Keratinocyte (primary cell): Measurements from ENCODE around the gene SEC62. TPM values are rescaled to one million over a fixed set of nuclear protein-coding genes. Genes with fewer than 3 reads are reported as not detected.

Source experiments
- DNase-seq: peaks from one replicate; pipeline ENCODE4 v3.0.0-alpha.2; 2011; ENCODE audit warnings: low read depth, missing footprints, low spot score
- FAIRE-seq: peaks from 2 replicates; lab custom pipeline; 2011; peaks lifted over from hg19 to GRCh38; lab: Jason Lieb, UNC
- H2AFZ ChIP-seq: 2 replicates; pipeline ENCODE4 v1.6.0; 2012; ENCODE audit warnings: low read length, control low read depth, inconsistent platforms; ENCODE audit not compliant: control insufficient read depth
- H3K27ac ChIP-seq: 2 replicates; pipeline ENCODE4 v1.5.1; 2011; ENCODE audit warnings: low read length; ENCODE audit not compliant: control insufficient read depth, insufficient read depth
- H3K27me3 ChIP-seq: 3 replicates; pipeline ENCODE4 v1.6.0; 2011; ENCODE audit warnings: low read length; ENCODE audit not compliant: control insufficient read depth, insufficient read depth; ENCODE audit errors: extremely low read depth
- H3K36me3 ChIP-seq, 2 experiments: 2 replicates in 1 of 2; 3 replicates in 1 of 2; pipeline ENCODE4 v1.5.1; 2011; ENCODE audit warnings: low read length in 2 of 2, mild to moderate bottlenecking in 1 of 2; ENCODE audit not compliant: control insufficient read depth in 2 of 2, insufficient read depth in 2 of 2; ENCODE audit errors: extremely low read depth in 1 of 2
- H3K4me1 ChIP-seq: 3 replicates; pipeline ENCODE4 v1.5.1; 2011; ENCODE audit warnings: low read length; ENCODE audit not compliant: control insufficient read depth, insufficient read depth; ENCODE audit errors: extremely low read depth
- H3K4me2 ChIP-seq: 3 replicates; pipeline ENCODE4 v1.6.0; 2011; ENCODE audit warnings: low read depth, low read length; ENCODE audit not compliant: control insufficient read depth, insufficient read depth; ENCODE audit errors: extremely low read depth
- H3K4me3 ChIP-seq, 3 experiments: fragments of 200-600 bp in 1 of 3; sonication (generic) in 1 of 3; 2 replicates in 2 of 3; 3 replicates in 1 of 3; pipeline ENCODE4 v1.5.1; 2011 to 2016; ENCODE audit warnings: low read length in 3 of 3, mild to moderate bottlenecking in 3 of 3, control low read depth in 2 of 3, inconsistent platforms in 1 of 3, low read depth in 1 of 3, mixed read lengths in 1 of 3, mixed run types in 1 of 3, moderate library complexity in 1 of 3; ENCODE audit not compliant: control insufficient read depth in 2 of 3, insufficient read depth in 2 of 3; ENCODE audit errors: extremely low read depth in 1 of 3
- H3K79me2 ChIP-seq: 2 replicates; pipeline ENCODE4 v1.6.0; 2012; ENCODE audit warnings: low read length; ENCODE audit not compliant: control insufficient read depth, insufficient read depth
- H3K9ac ChIP-seq: 3 replicates; pipeline ENCODE4 v1.6.0; 2011; ENCODE audit warnings: low read length; ENCODE audit not compliant: control insufficient read depth, insufficient read depth; ENCODE audit errors: extremely low read depth
- H3K9me1 ChIP-seq: 3 replicates; pipeline ENCODE4 v1.6.0; 2011; ENCODE audit warnings: low read length; ENCODE audit not compliant: control insufficient read depth, insufficient read depth; ENCODE audit errors: extremely low read depth
- H3K9me3 ChIP-seq: 2 replicates; pipeline ENCODE4 v1.5.1; 2012; ENCODE audit warnings: low read depth, low read length; ENCODE audit not compliant: control insufficient read depth
- H4K20me1 ChIP-seq: 3 replicates; pipeline ENCODE4 v1.6.0; 2011; ENCODE audit warnings: low read length; ENCODE audit not compliant: control insufficient read depth, insufficient read depth; ENCODE audit errors: extremely low read depth
- EZH2 ChIP-seq: IDR thresholded peaks from one replicate; pipeline ENCODE4 v1.6.1; 2012; ENCODE audit warnings: inconsistent platforms, mild to moderate bottlenecking, low read length, moderate library complexity
- dilution Hi-C: fragments of 300-500 bp; cut with MboI; formaldehyde crosslinking; loops from one replicate; pipeline ENCODE4 v1.7.0; 2020; ENCODE audit warnings: low sequenced_read_pairs; ENCODE audit not compliant: extremely low pct_ligation_motif_present
- polyA plus RNA-seq, 5 experiments: library from polyadenylated mRNA; depleted of rRNA in 3 of 5; stranded (reverse) in 3 of 5; stranded (forward) in 1 of 5; unstranded in 1 of 5; fragments of >200 nt; gene quantifications; 1 replicate in 1 of 5; 2 replicates in 3 of 5; 3 replicates in 1 of 5; pipeline versions ENCODE4 v1.2.1 to v1.2.3, GENCODE V29; 2011 to 2012; ENCODE audit warnings: missing spikeins in 2 of 5, low read depth in 1 of 5, low replicate concordance in 1 of 5
- TF ChIP-seq, protein P1 (sequence below), 3 experiments: IDR thresholded peaks in 1 of 3; conservative IDR thresholded peaks in 1 of 3; optimal IDR thresholded peaks in 1 of 3; 2 replicates in 2 of 3; 3 replicates in 1 of 3; pipeline versions ENCODE3 to v1.5.1; 2011; ENCODE audit warnings: low read length in 3 of 3, mild to moderate bottlenecking in 3 of 3, moderate library complexity in 2 of 3, control low read depth in 1 of 3, inconsistent platforms in 1 of 3; ENCODE audit not compliant: insufficient read depth in 2 of 3; ENCODE audit errors: extremely low read depth in 1 of 3

Gene SEC62
- polyA plus RNA-seq, 1 donor (not counting 4 experiments of a cell fraction or from before 2014, with no cell fraction given): 63.3 TPM

DNA sequence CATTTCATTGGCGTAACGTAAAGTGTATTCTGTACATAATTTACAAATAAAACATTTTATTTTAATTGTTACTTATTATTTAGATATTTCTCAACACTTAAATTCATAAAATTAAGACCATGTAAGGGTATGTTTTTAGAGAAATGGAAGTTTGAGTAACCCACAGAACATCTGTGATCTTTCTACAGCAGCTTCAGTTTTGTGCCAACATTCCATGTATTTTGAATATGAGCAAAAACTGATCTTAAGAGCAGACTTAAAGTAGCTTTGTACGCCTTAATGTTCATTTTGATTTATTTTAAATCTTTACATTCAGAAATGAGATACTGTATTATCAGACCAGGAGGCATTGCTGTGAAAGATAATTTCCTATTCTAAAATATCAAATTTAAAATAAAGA is 27.2 kb downstream of the SEC62 start:
- TF ChIP-seq, protein P1, sequence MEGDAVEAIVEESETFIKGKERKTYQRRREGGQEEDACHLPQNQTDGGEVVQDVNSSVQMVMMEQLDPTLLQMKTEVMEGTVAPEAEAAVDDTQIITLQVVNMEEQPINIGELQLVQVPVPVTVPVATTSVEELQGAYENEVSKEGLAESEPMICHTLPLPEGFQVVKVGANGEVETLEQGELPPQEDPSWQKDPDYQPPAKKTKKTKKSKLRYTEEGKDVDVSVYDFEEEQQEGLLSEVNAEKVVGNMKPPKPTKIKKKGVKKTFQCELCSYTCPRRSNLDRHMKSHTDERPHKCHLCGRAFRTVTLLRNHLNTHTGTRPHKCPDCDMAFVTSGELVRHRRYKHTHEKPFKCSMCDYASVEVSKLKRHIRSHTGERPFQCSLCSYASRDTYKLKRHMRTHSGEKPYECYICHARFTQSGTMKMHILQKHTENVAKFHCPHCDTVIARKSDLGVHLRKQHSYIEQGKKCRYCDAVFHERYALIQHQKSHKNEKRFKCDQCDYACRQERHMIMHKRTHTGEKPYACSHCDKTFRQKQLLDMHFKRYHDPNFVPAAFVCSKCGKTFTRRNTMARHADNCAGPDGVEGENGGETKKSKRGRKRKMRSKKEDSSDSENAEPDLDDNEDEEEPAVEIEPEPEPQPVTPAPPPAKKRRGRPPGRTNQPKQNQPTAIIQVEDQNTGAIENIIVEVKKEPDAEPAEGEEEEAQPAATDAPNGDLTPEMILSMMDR (optimal IDR thresholded peaks at IDR 0.05 in 1 of 3, IDR thresholded peaks at IDR 0.05 in 1 of 3, conservative IDR thresholded peaks at IDR 0.05 in 1 of 3; ENCODE audit: extremely low read depth in 1 of 3, insufficient read depth in 2 of 3, low read length in 3 of 3): no peak
- TF ChIP-seq EZH2: no peak

DNA sequence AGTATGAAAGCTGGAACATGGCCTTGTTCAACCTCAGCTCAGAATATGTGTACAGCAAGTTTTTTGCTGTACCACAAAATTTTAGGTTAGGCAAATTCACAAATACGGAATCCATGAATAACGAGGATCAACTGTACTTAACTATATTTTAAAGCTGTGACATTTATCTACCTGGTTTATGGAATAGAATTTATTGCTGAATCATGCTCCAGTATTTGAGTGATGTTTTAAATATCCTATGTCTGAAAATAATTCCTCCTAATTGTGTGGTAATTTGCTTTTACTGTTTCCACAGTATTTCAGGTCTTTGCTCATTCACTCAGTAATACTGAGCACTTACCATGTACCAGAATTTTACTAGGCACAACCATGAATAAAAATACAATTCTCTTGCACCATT is 29.5 kb downstream of the SEC62 start:
- Histone ChIP-seq H3K4me3 (no peak overlapping the region), H3K4me2 (no peak overlapping the region), H3K27ac (no peak overlapping the region), H2AFZ (no peak overlapping the region), H3K9me1 (no peaks in the 10 kb centered on the region), H3K4me1 (no peaks in the 10 kb centered on the region), H3K9ac (no peak overlapping the region), H3K79me2 (no peaks in the 10 kb centered on the region), H3K36me3 (peaks cover 3 to 8% of the 10 kb centered on the region in 2 experiments), H4K20me1 (no peaks in the 10 kb centered on the region), H3K9me3 (no peaks in the 10 kb centered on the region), H3K27me3 (no peaks in the 10 kb centered on the region)
- DNase-seq: no peak
- TF ChIP-seq, protein P1 (optimal IDR thresholded peaks at IDR 0.05 in 1 of 3, IDR thresholded peaks at IDR 0.05 in 1 of 3, conservative IDR thresholded peaks at IDR 0.05 in 1 of 3; ENCODE audit: extremely low read depth in 1 of 3, insufficient read depth in 2 of 3, low read length in 3 of 3): no peak
- TF ChIP-seq EZH2: no peak
- dilution Hi-C loops: no loop called here
- FAIRE-seq: no peak

More for the DNA sequence above, 27.2 kb downstream of the SEC62 start:
- Histone ChIP-seq H3K9me1 (no peaks in the 10 kb centered on the region), H3K9me3 (no peaks in the 10 kb centered on the region), H3K4me3 (no peak overlapping the region), H3K9ac (no peak overlapping the region), H3K27me3 (no peaks in the 10 kb centered on the region), H4K20me1 (no peaks in the 10 kb centered on the region), H3K79me2 (no peaks in the 10 kb centered on the region), H3K27ac (no peak overlapping the region), H2AFZ (no peak overlapping the region), H3K4me1 (no peaks in the 10 kb centered on the region), H3K36me3 (peaks cover 4 to 8% of the 10 kb centered on the region in 2 experiments), H3K4me2 (no peak overlapping the region)
- FAIRE-seq (no peak), DNase-seq (no peak)
- dilution Hi-C loops: no loop called here
